ENCODE results near the gene KCNK18. TPM values are rescaled to one million over a fixed set of nuclear protein-coding genes. Genes with fewer than 3 reads are reported as not detected.
"Not testable (repeated sequence)": the region's sequence is repeated elsewhere in the genome, so short reads cannot be mapped to it uniquely, and the experiment has no call there.

Gene KCNK18
- total RNA-seq, 1 experiment from 2014 or later, result not detected

GRCh38 chr10:117226813-117227451 lies 29.6 kb downstream of the KCNK18 start:
- peaks cover 27% of the 10 kb centered on the region for H3K27me3 ChIP-seq (ENCODE audit: control insufficient read depth, insufficient read depth, low read length)
- H3K4me1 ChIP-seq (ENCODE audit: control insufficient read depth, insufficient read depth, low read length), result no peaks in the 10 kb centered on the region
- no peaks in the 10 kb centered on the region for H3K36me3 ChIP-seq (ENCODE audit: control insufficient read depth, insufficient read depth, low read length)
- ChIA-PET POLR2A (no interaction called here), CTCF (interaction anchor here (0.6 to 0.9 kb wide), 3 partner anchors 93 to 1742 kb away, joined by 3 to 4 read pairs (median 3); no protein-coding TSS in a partner anchor)
- no TSS peak for BruUV-seq (replicated peaks)
- in situ Hi-C loops (cut with HindIII; ENCODE audit: low pct_unique_long_range_greater_than_20kb, low sequenced_read_pairs), result no loop called here
- intact Hi-C loops (cut with micrococcal nuclease; ENCODE audit: unreplicated experiment), result no loop called here
- no peak overlapping the region for H3K27ac ChIP-seq (ENCODE audit: low read length)
- TF ChIP-seq POLR2AphosphoS5 (IDR thresholded peaks at IDR 0.05; ENCODE audit: low read depth, low read length), result no peak
- TF ChIP-seq CTCF (IDR thresholded peaks at IDR 0.05), result peak; percentile 69
- no peaks in the 10 kb centered on the region for H3K9me3 ChIP-seq (ENCODE audit: control insufficient read depth, insufficient read depth, low read depth, low read length)
- no peak overlapping the region for H3K4me3 ChIP-seq (ENCODE audit: low read depth in 2 of 2, low read length in 2 of 2)
- DNase-seq (ENCODE audit: low read depth, low spot score), result no peak
- ATAC-seq, result no peak

GRCh38 chr10:117228210-117228609 lies 30.9 kb downstream of the KCNK18 start:
- no TSS peak for BruUV-seq (replicated peaks)
- DNase-seq (ENCODE audit: low read depth, low spot score) (no peak), ATAC-seq (no peak)
- in situ Hi-C loops (cut with HindIII; ENCODE audit: low pct_unique_long_range_greater_than_20kb, low sequenced_read_pairs) (no loop called here), intact Hi-C loops (cut with micrococcal nuclease; ENCODE audit: unreplicated experiment) (no loop called here)
- Histone ChIP-seq H3K27ac (ENCODE audit: low read length) (no peak overlapping the region), H3K4me1 (ENCODE audit: control insufficient read depth, insufficient read depth, low read length) (no peaks in the 10 kb centered on the region), H3K4me3 (ENCODE audit: low read depth in 2 of 2, low read length in 2 of 2) (no peak overlapping the region), H3K9me3 (ENCODE audit: control insufficient read depth, insufficient read depth, low read depth, low read length) (no peaks in the 10 kb centered on the region), H3K36me3 (ENCODE audit: control insufficient read depth, insufficient read depth, low read length) (no peaks in the 10 kb centered on the region), H3K27me3 (ENCODE audit: control insufficient read depth, insufficient read depth, low read length) (peaks cover 29% of the 10 kb centered on the region)
- TF ChIP-seq SIN3A (IDR thresholded peaks at IDR 0.05; ENCODE audit: borderline replicate concordance, insufficient read depth, low read depth, low read length) (no peak), REST (IDR thresholded peaks at IDR 0.05; ENCODE audit: insufficient read depth in 1 of 2, low read depth in 2 of 2, low read length in 1 of 2) (no peak), POLR2AphosphoS5 (IDR thresholded peaks at IDR 0.05; ENCODE audit: low read depth, low read length) (no peak), CTCF (IDR thresholded peaks at IDR 0.05) (no peak), TCF7L2 (IDR thresholded peaks at IDR 0.05; ENCODE audit: low read depth, low read length) (no peak)
- POLR2A ChIA-PET, result no interaction called here
- CTCF ChIA-PET, result no interaction called here

- intact Hi-C loops (cut with micrococcal nuclease; ENCODE audit: unreplicated experiment); DNase-seq (ENCODE audit: low read depth, low spot score); H3K36me3 ChIP-seq (ENCODE audit: control insufficient read depth, insufficient read depth, low read length); CTCF ChIA-PET; H3K4me3 ChIP-seq (ENCODE audit: low read depth in 2 of 2, low read length in 2 of 2); ATAC-seq; POLR2A ChIA-PET; H3K27ac ChIP-seq (ENCODE audit: low read length); in situ Hi-C loops (cut with HindIII; ENCODE audit: low pct_unique_long_range_greater_than_20kb, low sequenced_read_pairs); H3K9me3 ChIP-seq (ENCODE audit: control insufficient read depth, insufficient read depth, low read depth, low read length); BruUV-seq (replicated peaks); H3K4me1 ChIP-seq (ENCODE audit: control insufficient read depth, insufficient read depth, low read length): not testable (repeated sequence)
- peaks cover 34% of the 10 kb centered on the region for H3K27me3 ChIP-seq (ENCODE audit: control insufficient read depth, insufficient read depth, low read length)
Measured at GRCh38 chr10:117230107-117230506, 32.8 kb downstream of the KCNK18 start.

Measured in Panc1 (cell line).